Spleen (tissue), 11 donors: ENCODE results near the gene ASCC3. TPM values are rescaled to one million over a fixed set of nuclear protein-coding genes. Genes with fewer than 3 reads are reported as not detected.
"Not testable (repeated sequence)": the region's sequence is repeated elsewhere in the genome, so short reads cannot be mapped to it uniquely, and the experiment has no call there.

Experiments used
- DNase-seq: peaks from one replicate; pipeline ENCODE4 v3.0.0-alpha.2; 2020
- H3K27ac ChIP-seq, 8 donors: fragments of 200-600 bp; sonication (generic) in 7 of 8; 1 replicate in 4 of 8; 2 replicates in 4 of 8; pipeline versions ENCODE4 v1.5.0 to v1.8.0; 2016 to 2021; ENCODE audit warnings: inconsistent platforms in 4 of 8, mild to moderate bottlenecking in 4 of 8, moderate library complexity in 1 of 8
- H3K27me3 ChIP-seq, 7 donors: fragments of 200-600 bp; sonication (generic) in 6 of 7; replicated peaks in 1 of 7; 1 replicate in 4 of 7; 2 replicates in 3 of 7; pipeline versions ENCODE4 v1.5.0 to v1.8.0; 2016 to 2021; ENCODE audit warnings: inconsistent platforms in 3 of 7, mild to moderate bottlenecking in 1 of 7
- H3K36me3 ChIP-seq, 6 donors: fragments of 200-600 bp; sonication (generic) in 5 of 6; 1 replicate in 4 of 6; 2 replicates in 2 of 6; pipeline versions ENCODE4 v1.5.0 to v1.8.0; 2016 to 2021; ENCODE audit warnings: inconsistent platforms in 2 of 6
- H3K4me1 ChIP-seq, 6 donors: fragments of 200-600 bp; sonication (generic) in 5 of 6; 1 replicate in 3 of 6; 2 replicates in 3 of 6; pipeline versions ENCODE4 v1.5.0 to v1.8.0; 2016 to 2021; ENCODE audit warnings: inconsistent platforms in 3 of 6
- H3K4me3 ChIP-seq, 8 donors: fragments of 200-600 bp; sonication (generic) in 7 of 8; 1 replicate in 4 of 8; 2 replicates in 4 of 8; pipeline versions ENCODE4 v1.5.0 to v1.8.0; 2016 to 2021; ENCODE audit warnings: inconsistent platforms in 4 of 8, mild to moderate bottlenecking in 4 of 8, moderate library complexity in 2 of 8
- H3K9me3 ChIP-seq, 8 donors: fragments of 200-600 bp; sonication (generic) in 7 of 8; 1 replicate in 4 of 8; 2 replicates in 4 of 8; pipeline versions ENCODE4 v1.5.0 to v1.8.0; 2016 to 2021; ENCODE audit warnings: inconsistent platforms in 4 of 8
- CTCF ChIP-seq, 11 experiments: fragments of 200-600 bp in 7 of 11; fragments of 450-650 bp in 4 of 11; sonication (generic) in 4 of 11; IDR thresholded peaks in 8 of 11; conservative IDR thresholded peaks in 3 of 11; 1 replicate in 7 of 11; 2 replicates in 4 of 11; pipeline versions ENCODE4 v1.4.0 to v1.8.0; 2016 to 2021; ENCODE audit warnings: antibody characterized with exemption in 11 of 11, inconsistent platforms in 4 of 11, mild to moderate bottlenecking in 1 of 11
- POLR2A ChIP-seq, 3 donors: fragments of 450-650 bp; IDR thresholded peaks; one replicate each; pipeline ENCODE4 v1.5.1; 2017; ENCODE audit warnings: antibody characterized with exemption in 3 of 3, mild to moderate bottlenecking in 1 of 3
- POLR2AphosphoS5 ChIP-seq, 3 donors: sonication (generic); formaldehyde crosslinking; IDR thresholded peaks; one replicate each; pipeline ENCODE4 v1.5.1; 2017; ENCODE audit warnings: antibody characterized with exemption in 3 of 3
- WGBS, 5 donors: extraction: QIAGEN DNeasy Blood & Tissue Kit in 3 of 5; methylation state at CpG; one replicate each; pipeline versions ENCODE4 v1.1.5 to v1.1.7; 2013 to 2018; 5-methylcytosine and 5-hydroxymethylcytosine counted together
- intact Hi-C: fragments of 100-400 bp; cut with DNase I; formaldehyde crosslinking; loops from one replicate; pipeline ENCODE4 v1.15.0; 2023; ENCODE audit warnings: low total_unique reads
- polyA plus RNA-seq, 3 donors: library from polyadenylated mRNA; stranded (reverse); fragments of 200-250 nt; gene quantifications; one replicate each; pipeline ENCODE4 v1.2.1, GENCODE V29; 2013
- total RNA-seq, 7 donors: library from RNA; depleted of rRNA in 3 of 7; stranded (reverse); fragments of >200 nt in 3 of 7; fragmentation: NEBNext Ultra II Directional in 4 of 7; extraction: Animal tissue kit (Norgen Biotek cat#: 25700) in 4 of 7; gene quantifications; one replicate each; pipeline versions ENCODE4 v1.1.0 to v1.2.1, GENCODE V29; 2016 to 2021
- donor health status: healthy with polysubstance abuse.
- donor health status: DM: no; HTN: no; CAD: no; lungs with moderate emphysema.
- donor health status: DM: no; HTN: no; CAD: no.
- donor health status: Bipolar disorder and iron deficiency.
- donor health status: healthy.
- donor health status: DM: no; HTN: no; CAD: no.
- donor health status: DM: yes; HTN: yes; CAD: no.

The ASCC3 gene
- total and polyA plus RNA-seq, 10 donors: 7.9 to 52.4 (median 40.8) TPM

DNA sequence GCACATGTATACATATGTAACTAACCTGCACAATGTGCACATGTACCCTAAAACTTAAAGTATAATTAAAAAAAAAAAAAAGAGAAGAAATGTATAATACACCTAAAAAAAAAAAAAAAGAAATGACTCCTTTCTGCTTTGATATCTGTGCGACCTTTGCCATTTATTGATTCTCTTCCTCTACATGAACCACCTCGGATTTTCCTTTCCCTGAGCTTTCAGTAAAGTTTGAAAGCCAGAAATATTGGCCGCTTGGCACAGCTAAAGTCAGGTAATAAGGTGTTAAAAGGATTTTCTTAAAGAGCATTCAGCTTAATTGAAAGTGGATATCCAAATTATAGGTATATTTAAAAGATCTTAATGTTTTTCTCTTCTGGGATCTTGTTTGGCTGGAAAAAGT, 12.6 kb upstream of the ASCC3 start:
- Histone ChIP-seq H3K27me3 (no peaks in the 10 kb centered on the region), H3K36me3 (no peaks in the 10 kb centered on the region), H3K4me1 (no peaks in the 10 kb centered on the region), H3K27ac (no peak overlapping the region), H3K9me3 (peaks cover 0 to 12% (median 4%) of the 10 kb centered on the region in 8 donors), H3K4me3 (no peak overlapping the region)
- TF ChIP-seq POLR2A (IDR thresholded peaks at IDR 0.05) (no peak), POLR2AphosphoS5 (IDR thresholded peaks at IDR 0.05) (no peak), CTCF (IDR thresholded peaks at IDR 0.05 in 8 of 11, conservative IDR thresholded peaks at IDR 0.05 in 3 of 11) (no peak)
- intact Hi-C loops: no loop called here
- 88 to 99% (median 91%) methylated on average over 3 of the region's 3 CpGs for WGBS, 5 donors
- no peak for DNase-seq

- Histone ChIP-seq H3K36me3 (no peaks in the 10 kb centered on the region), H3K4me1 (no peaks in the 10 kb centered on the region), H3K27me3 (no peaks in the 10 kb centered on the region), H3K9me3 (peaks cover 0 to 2% (median 0%) of the 10 kb centered on the region in 8 donors), H3K4me3 (no peak overlapping the region), H3K27ac (no peak overlapping the region)
- no peak for TF ChIP-seq CTCF (IDR thresholded peaks at IDR 0.05 in 8 of 11, conservative IDR thresholded peaks at IDR 0.05 in 3 of 11)
- TF ChIP-seq POLR2A (IDR thresholded peaks at IDR 0.05): no peak
- TF ChIP-seq POLR2AphosphoS5 (IDR thresholded peaks at IDR 0.05): no peak
- DNase-seq: no peak
- intact Hi-C loops: no loop called here
- 79 to 88% (median 80%) methylated on average over 3 of the region's 3 CpGs for WGBS, 5 donors
Observed at GRCh38 chr6:100892693-100893092, 11.6 kb upstream of the ASCC3 start.

GRCh38 chr6:100892116-100892515, 11.0 kb upstream of the ASCC3 start:
- no peak overlapping the region for H3K27ac ChIP-seq
- no peak for DNase-seq
- intact Hi-C loops: no loop called here
- H3K36me3 ChIP-seq: no peaks in the 10 kb centered on the region
- H3K4me3 ChIP-seq: no peak overlapping the region
- H3K27me3 ChIP-seq: no peaks in the 10 kb centered on the region
- H3K9me3 ChIP-seq: no peaks in the 10 kb centered on the region
- TF ChIP-seq POLR2AphosphoS5 (IDR thresholded peaks at IDR 0.05): no peak
- TF ChIP-seq POLR2A (IDR thresholded peaks at IDR 0.05): no peak
- TF ChIP-seq CTCF (IDR thresholded peaks at IDR 0.05 in 8 of 11, conservative IDR thresholded peaks at IDR 0.05 in 3 of 11): no peak
- whole genome bisulfite sequencing, 5 donors: 78 to 89% (median 83%) methylated on average over 3 of the region's 3 CpGs
- no peaks in the 10 kb centered on the region for H3K4me1 ChIP-seq

- no peaks in the 10 kb centered on the region for H3K27me3 ChIP-seq
- H3K4me3 ChIP-seq: no peak overlapping the region
- intact Hi-C loops: no loop called here
- 88 to 97% (median 92%) methylated on average over 1 of the region's 1 CpG for WGBS, 5 donors
- H3K36me3 ChIP-seq: no peaks in the 10 kb centered on the region
- no peak for DNase-seq
- no peak overlapping the region for H3K27ac ChIP-seq
- H3K9me3 ChIP-seq: no peaks in the 10 kb centered on the region
- H3K4me1 ChIP-seq: no peaks in the 10 kb centered on the region
- TF ChIP-seq POLR2A (IDR thresholded peaks at IDR 0.05) (no peak), CTCF (IDR thresholded peaks at IDR 0.05 in 8 of 11, conservative IDR thresholded peaks at IDR 0.05 in 3 of 11) (no peak), POLR2AphosphoS5 (IDR thresholded peaks at IDR 0.05) (no peak)
Observed at GRCh38 chr6:100891079-100891478, 9.9 kb upstream of the ASCC3 start.

DNA sequence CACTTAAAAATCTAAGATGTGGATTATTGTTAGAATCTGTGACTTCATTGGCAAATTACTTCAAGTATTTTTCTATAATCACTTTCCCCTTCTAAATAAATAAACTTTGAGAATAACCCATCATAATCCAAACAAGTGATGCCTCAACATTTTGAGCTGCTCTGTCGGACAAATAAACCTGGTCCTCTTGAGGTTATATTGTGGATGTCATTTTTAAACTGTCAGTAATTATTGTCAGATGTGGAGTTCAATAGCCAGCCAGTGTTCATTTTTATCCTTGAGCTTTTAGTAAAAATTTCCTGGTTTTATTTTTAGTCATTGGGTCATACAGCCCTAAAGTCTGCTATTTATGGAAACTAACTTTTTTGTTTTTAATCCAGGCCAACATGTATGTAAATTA, 9.5 kb upstream of the ASCC3 start:
- H3K4me1 ChIP-seq, H3K36me3 ChIP-seq, H3K27me3 ChIP-seq, intact Hi-C loops, DNase-seq, H3K4me3 ChIP-seq, H3K27ac ChIP-seq, H3K9me3 ChIP-seq: not testable (repeated sequence)
- 56 to 97% (median 84%) methylated on average over 1 of the region's 1 CpG for WGBS, 5 donors
